Psoas muscle (tissue), 8 donors: ENCODE results near the gene AUTS2. TPM values are rescaled to one million over a fixed set of nuclear protein-coding genes. Genes with fewer than 3 reads are reported as not detected.

Source experiments
- ATAC-seq, 4 donors: fragments of 200-7000 bp; cut with Tn5 transposase; one replicate each; pipeline ENCODE4 v1.9.1; 2020; ENCODE audit warnings: moderate library complexity in 3 of 4, mild to moderate bottlenecking in 2 of 4
- DNase-seq, 2 donors: peaks; one replicate each; pipeline ENCODE4 v3.0.0-alpha.2; 2020
- H3K27ac ChIP-seq: fragments of 200-600 bp; one replicate; pipeline ENCODE4 v1.8.0; 2022
- H3K27me3 ChIP-seq, 3 donors: fragments of 200-600 bp in 1 of 3; one replicate each; pipeline versions ENCODE4 v1.6.1 to v1.8.0; 2013 to 2022; ENCODE audit warnings: low read length in 2 of 3, mild to moderate bottlenecking in 2 of 3, moderate library complexity in 1 of 3; ENCODE audit not compliant: insufficient read depth in 3 of 3
- H3K36me3 ChIP-seq, 2 donors: fragments of 200-600 bp in 1 of 2; one replicate each; pipeline versions ENCODE4 v1.6.1 to v1.8.0; 2013 to 2022; ENCODE audit warnings: low read depth in 1 of 2, mild to moderate bottlenecking in 1 of 2, moderate library complexity in 1 of 2; ENCODE audit not compliant: insufficient read depth in 1 of 2
- H3K4me1 ChIP-seq: fragments of 200-600 bp; one replicate; pipeline ENCODE4 v1.8.0; 2022
- H3K4me3 ChIP-seq: fragments of 200-600 bp; one replicate; pipeline ENCODE4 v1.8.0; 2022; ENCODE audit warnings: mild to moderate bottlenecking
- H3K9me3 ChIP-seq: fragments of 200-600 bp; one replicate; pipeline ENCODE4 v1.8.0; 2022
- CTCF ChIP-seq: fragments of 200-600 bp; IDR thresholded peaks from one replicate; pipeline ENCODE4 v1.8.0; 2022; ENCODE audit warnings: antibody characterized with exemption
- WGBS, 3 donors: extraction: QIAGEN DNeasy Blood & Tissue Kit; methylation state at CpG; one replicate each; pipeline versions ENCODE4 v1.1.6 to v1.1.7; 2013; 5-methylcytosine and 5-hydroxymethylcytosine counted together
- intact Hi-C, 2 donors: fragments of 100-400 bp; cut with DNase I; formaldehyde crosslinking; loops; one replicate each; pipeline versions ENCODE4 v1.11.0 to v1.14.2; 2022
- polyA plus RNA-seq, 3 donors: library from polyadenylated mRNA; stranded (reverse); fragments of 200-250 nt; gene quantifications; one replicate each; pipeline ENCODE4 v1.2.3, GENCODE V29; 2013
- total RNA-seq, 4 donors: library from RNA; stranded (reverse); fragmentation: NEBNext Ultra II Directional in 2 of 4; extraction: Animal tissue kit (Norgen Biotek cat#: 25700) in 2 of 4; gene quantifications; one replicate each; pipeline versions ENCODE4 v1.2.1 to v1.2.4, GENCODE V29; 2021 to 2023
- donor health status: healthy with polysubstance abuse.
- donor health status: DM: no; HTN: no; CAD: no; lungs with moderate emphysema.
- donor health status: Bipolar disorder and iron deficiency.
- donor health status: healthy.
- donor health status: DM: yes; HTN: yes; CAD: no.
- donor health status: DM: no; HTN: no; CAD: no.
- donor health status: DM: no; HTN: no; CAD: no.
- donor health status: DM: yes; HTN: yes; CAD: no.

The AUTS2 gene
- total and polyA plus RNA-seq, 7 donors = 5.0 to 33.5 (median 14.3) TPM

DNA sequence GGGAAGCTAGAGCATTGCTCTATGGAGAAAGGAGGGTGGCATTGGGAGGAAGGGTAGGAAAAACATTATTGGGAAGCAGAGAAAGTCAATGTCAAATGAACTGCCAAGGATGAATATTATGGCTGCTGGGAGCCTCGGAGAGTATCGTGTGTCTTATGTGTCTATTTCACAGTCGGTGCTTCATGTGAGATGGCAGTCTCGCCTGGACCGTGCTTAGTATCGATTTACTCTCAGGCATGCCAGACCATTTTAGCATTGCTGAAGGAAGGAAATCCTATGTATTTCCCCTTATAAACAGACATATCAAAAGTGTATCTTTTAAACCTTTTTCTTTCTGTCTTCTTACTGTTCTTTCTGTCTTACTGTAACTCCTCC, 612.6 kb downstream of the AUTS2 start:
- ATAC-seq = peak in 1 of 4 donors; percentile 57
- Histone ChIP-seq H3K36me3 (no peaks in the 10 kb centered on the region), H3K4me3 (peak overlapping the region; percentile 21), H3K9me3 (no peaks in the 10 kb centered on the region), H3K27ac (no peak overlapping the region), H3K27me3 (no peaks in the 10 kb centered on the region), H3K4me1 (peaks cover 3% of the 10 kb centered on the region)
- WGBS, 3 donors = 34 to 54% (median 36%) methylated on average over 6 of the region's 6 CpGs
- TF ChIP-seq CTCF = no peak
- intact Hi-C loops = no loop called here
- no peak for DNase-seq

GRCh38 chr7:70212281-70212680, 614.0 kb downstream of the AUTS2 start:
- Histone ChIP-seq H3K27me3 (no peaks in the 10 kb centered on the region), H3K9me3 (no peaks in the 10 kb centered on the region), H3K27ac (no peak overlapping the region), H3K4me3 (no peak overlapping the region), H3K36me3 (no peaks in the 10 kb centered on the region), H3K4me1 (peaks cover 3% of the 10 kb centered on the region)
- intact Hi-C loops = no loop called here
- TF ChIP-seq CTCF = no peak
- DNase-seq (no peak), ATAC-seq (no peak)
- 84 to 89% (median 85%) methylated on average over 6 of the region's 6 CpGs for WGBS, 3 donors

GRCh38 chr7:70214071-70214470, 615.8 kb downstream of the AUTS2 start:
- Histone ChIP-seq H3K9me3 (no peaks in the 10 kb centered on the region), H3K36me3 (no peaks in the 10 kb centered on the region), H3K27ac (no peak overlapping the region), H3K4me1 (peaks cover 3% of the 10 kb centered on the region), H3K27me3 (no peaks in the 10 kb centered on the region), H3K4me3 (no peak overlapping the region)
- no peak for ATAC-seq
- intact Hi-C loops = no loop called here
- DNase-seq = no peak
- TF ChIP-seq CTCF = no peak

GRCh38 chr7:70215491-70215890, 617.2 kb downstream of the AUTS2 start:
- Histone ChIP-seq H3K27ac (no peak overlapping the region), H3K4me1 (no peaks in the 10 kb centered on the region), H3K4me3 (no peak overlapping the region), H3K36me3 (no peaks in the 10 kb centered on the region), H3K9me3 (no peaks in the 10 kb centered on the region), H3K27me3 (no peaks in the 10 kb centered on the region)
- ATAC-seq (no peak), DNase-seq (no peak)
- 21 to 44% (median 24%) methylated on average over 1 of the region's 1 CpG for WGBS, 3 donors
- TF ChIP-seq CTCF = no peak
- intact Hi-C loops = no loop called here

GRCh38 chr7:70217571-70217970, 619.3 kb downstream of the AUTS2 start:
- no peaks in the 10 kb centered on the region for H3K4me1 ChIP-seq
- no peak for TF ChIP-seq CTCF
- H3K27me3 ChIP-seq = no peaks in the 10 kb centered on the region
- 85 to 89% (median 89%) methylated on average over 3 of the region's 3 CpGs for WGBS, 3 donors
- no peak for DNase-seq
- no peak for ATAC-seq
- H3K4me3 ChIP-seq = no peak overlapping the region
- no peaks in the 10 kb centered on the region for H3K9me3 ChIP-seq
- intact Hi-C loops = no loop called here
- H3K27ac ChIP-seq = no peak overlapping the region
- no peaks in the 10 kb centered on the region for H3K36me3 ChIP-seq
